ENCODE measurements around the gene HSFX2. TPM values are rescaled to one million over a fixed set of nuclear protein-coding genes. Genes with fewer than 3 reads are reported as not detected.
"Not testable (repeated sequence)": the region's sequence is repeated elsewhere in the genome, so short reads cannot be mapped to it uniquely, and the experiment has no call there.

HSFX2 gene
- polyA plus RNA-seq (ENCODE audit: insufficient read length in 3 of 3): 1 to 10 TPM in 1 of 3 donors, under 1 TPM in 2; 0.54 to 1.0 (median 0.71) TPM

GRCh38 chrX:149595214-149595613 is at the start of gene HSFX2:
Gene HSFX2, minus strand, starts transcription at chrX:149595314. Its CDS starts 614 bp downstream, at chrX:149594700.
- DNase-seq (ENCODE audit: low read depth in 3 of 3, low spot score in 2 of 3): not testable (repeated sequence)

- DNase-seq (ENCODE audit: low read depth in 3 of 3, low spot score in 2 of 3): no peak
Observed at GRCh38 chrX:149643496-149643895, 48.4 kb upstream of the HSFX2 start.

- DNase-seq (ENCODE audit: low read depth in 3 of 3, low spot score in 2 of 3): no peak
Observed at GRCh38 chrX:149641835-149642234, 46.7 kb upstream of the HSFX2 start.

GRCh38 chrX:149641432-149641831 is 46.3 kb upstream of the HSFX2 start:
- DNase-seq (ENCODE audit: low read depth in 3 of 3, low spot score in 2 of 3): no peak

- DNase-seq (ENCODE audit: low read depth in 3 of 3, low spot score in 2 of 3): no peak
Observed at GRCh38 chrX:149639568-149639967, 44.5 kb upstream of the HSFX2 start.

DNA sequence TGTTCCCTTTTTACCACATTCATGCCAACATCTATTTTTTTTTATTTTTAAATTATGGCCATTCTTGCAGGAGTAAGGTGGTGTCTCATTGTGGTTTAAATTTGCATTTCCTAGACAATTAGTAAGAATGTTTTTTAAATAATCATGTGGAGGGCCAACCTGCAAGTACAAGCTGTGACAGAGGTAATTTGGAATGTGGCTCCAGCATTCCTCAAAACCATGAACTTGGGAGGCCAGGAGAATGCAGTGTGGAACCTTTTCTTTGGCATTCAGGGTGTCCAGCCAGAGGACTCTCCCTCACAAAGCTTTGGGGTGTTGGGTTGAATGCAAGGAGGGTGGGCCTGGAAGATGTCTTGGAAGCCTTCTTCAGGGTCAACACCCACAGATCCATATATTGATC is 43.7 kb upstream of the HSFX2 start:
- no peak for DNase-seq (ENCODE audit: low read depth in 3 of 3, low spot score in 2 of 3)

- DNase-seq (ENCODE audit: low read depth in 3 of 3, low spot score in 2 of 3): no peak
Observed at GRCh38 chrX:149633511-149633910, 38.4 kb upstream of the HSFX2 start.

GRCh38 chrX:149631234-149632165 is 36.4 kb upstream of the HSFX2 start, which contains the start of gene TMEM185A:
Gene TMEM185A, minus strand, starts transcription at chrX:149631792. Its CDS starts 212 bp downstream, at chrX:149631580.
- DNase-seq (ENCODE audit: low read depth in 3 of 3, low spot score in 2 of 3): no peak

DNA sequence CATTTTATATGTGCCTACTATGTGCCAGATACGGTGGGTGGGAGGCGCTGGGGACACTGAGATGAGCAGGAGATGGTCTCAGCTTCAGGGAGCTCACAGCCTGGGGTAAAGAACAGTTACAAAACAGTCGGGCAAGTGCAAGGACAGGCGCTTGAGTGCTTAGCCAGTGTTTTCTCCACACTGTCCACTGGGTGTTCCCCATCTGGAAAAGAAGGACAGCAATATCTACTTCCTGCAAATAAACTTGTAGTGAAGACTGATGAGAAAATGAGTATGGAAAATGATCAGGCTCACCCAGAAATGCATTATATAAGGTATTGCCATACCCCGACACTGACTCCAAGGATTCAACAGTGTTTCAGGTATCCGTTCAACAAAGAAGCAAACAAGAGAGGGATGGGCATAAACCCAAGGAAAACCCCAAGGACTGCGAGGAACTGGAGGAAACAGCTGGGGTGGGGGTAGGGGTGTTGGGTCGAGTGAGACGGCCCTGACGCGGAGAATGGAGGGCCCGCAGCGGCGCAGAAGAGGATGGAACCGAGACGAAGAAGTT is 35.6 kb upstream of the HSFX2 start:
- DNase-seq (ENCODE audit: low read depth in 3 of 3, low spot score in 2 of 3): no peak

DNA sequence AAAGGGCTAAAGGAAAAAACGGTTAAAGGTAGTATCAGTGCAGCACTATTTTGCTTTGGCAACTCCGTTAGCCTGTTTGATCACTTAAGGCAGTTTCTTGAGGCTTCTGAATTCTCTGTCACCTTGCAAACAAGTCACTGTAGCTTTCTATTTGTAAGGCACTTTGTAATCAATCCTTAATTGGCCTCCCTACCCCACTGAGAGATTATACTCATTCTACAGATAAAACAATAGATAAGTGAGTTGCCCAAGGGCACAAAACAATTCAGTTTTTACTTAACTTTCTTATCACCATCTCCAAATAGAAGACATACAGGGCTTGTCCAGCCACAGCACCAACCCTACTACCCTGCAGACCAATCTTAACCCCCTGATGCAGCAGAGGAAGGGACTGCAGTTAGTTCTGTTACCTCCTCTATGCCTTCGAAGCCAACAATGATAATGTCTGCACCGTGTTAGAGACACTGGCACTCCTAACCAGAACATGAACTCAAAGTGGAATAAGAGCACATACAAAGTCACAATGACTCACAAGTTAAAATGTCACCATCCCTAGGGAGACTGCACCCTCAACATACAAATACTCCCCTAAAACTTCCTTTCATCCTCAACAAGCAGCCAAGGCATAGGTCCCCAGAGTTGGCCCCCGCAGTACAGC is 34.7 kb upstream of the HSFX2 start:
- DNase-seq (ENCODE audit: low read depth in 3 of 3, low spot score in 2 of 3): no peak

DNA sequence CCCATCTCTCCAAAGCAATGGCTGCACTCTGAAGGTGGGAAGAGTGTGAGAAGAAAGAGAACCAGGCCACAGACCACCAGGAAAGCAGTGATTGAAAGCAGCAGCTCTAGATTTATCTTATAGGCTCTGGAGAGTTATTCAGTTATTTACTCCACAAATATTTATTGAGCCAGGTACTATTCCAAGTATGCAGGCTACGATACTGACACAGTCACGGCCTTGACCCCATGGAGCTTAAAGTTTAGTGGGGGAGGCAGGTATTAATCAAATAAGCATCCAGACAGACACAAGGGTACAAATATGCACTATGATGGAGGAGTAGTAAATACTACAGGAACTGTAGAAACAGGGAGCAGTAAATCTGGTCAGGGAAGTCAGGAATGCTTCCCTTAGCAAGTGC is 33.7 kb upstream of the HSFX2 start:
- no peak for DNase-seq (ENCODE audit: low read depth in 3 of 3, low spot score in 2 of 3)

GRCh38 chrX:149628280-149628679 is 33.2 kb upstream of the HSFX2 start:
- no peak for DNase-seq (ENCODE audit: low read depth in 3 of 3, low spot score in 2 of 3)

DNA sequence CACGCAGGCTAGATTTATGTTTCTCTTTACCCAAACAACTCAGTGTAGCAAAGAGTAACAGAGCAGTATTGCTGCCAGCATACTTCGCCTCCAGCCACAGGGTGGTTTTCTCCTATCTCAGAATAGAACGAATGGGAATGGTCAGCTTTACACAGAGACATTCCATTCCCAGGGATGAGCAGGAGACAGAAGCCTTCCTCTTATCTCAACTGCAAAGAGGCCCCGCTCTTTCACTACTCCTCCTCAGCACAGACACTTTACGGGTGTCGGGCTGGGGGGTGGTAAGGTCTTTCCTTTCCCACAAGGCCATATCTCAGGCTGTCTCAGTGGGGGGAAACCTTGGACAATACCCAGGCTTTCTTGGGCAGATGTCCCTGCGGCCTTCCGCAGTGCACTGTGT is 31.7 kb upstream of the HSFX2 start:
- not testable (repeated sequence) for DNase-seq (ENCODE audit: low read depth in 3 of 3, low spot score in 2 of 3)

- not testable (repeated sequence) for DNase-seq (ENCODE audit: low read depth in 3 of 3, low spot score in 2 of 3)
Observed at GRCh38 chrX:149619662-149620061, 24.5 kb upstream of the HSFX2 start.

DNA sequence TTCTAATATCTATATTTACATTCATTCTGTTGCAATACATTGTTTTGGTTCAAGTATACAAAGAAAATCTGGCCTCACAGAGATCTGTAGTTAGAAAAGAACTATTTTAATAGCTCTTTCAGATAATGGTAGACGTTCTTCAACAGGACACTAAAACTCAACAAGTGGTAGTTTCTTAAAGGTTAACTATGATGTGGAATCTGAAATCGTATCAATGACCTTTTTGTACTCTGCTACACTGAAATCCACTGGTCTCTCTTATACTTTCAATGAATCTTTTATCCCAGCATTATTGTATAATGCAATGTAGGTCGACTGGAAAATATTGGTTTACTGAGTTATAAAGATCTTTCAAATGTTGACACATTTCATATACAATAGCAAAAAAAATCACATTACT is 23.8 kb upstream of the HSFX2 start:
- no peak for DNase-seq (ENCODE audit: low read depth in 3 of 3, low spot score in 2 of 3)

- no peak for DNase-seq (ENCODE audit: low read depth in 3 of 3, low spot score in 2 of 3)
Observed at GRCh38 chrX:149611623-149612175, 16.6 kb upstream of the HSFX2 start.

DNA sequence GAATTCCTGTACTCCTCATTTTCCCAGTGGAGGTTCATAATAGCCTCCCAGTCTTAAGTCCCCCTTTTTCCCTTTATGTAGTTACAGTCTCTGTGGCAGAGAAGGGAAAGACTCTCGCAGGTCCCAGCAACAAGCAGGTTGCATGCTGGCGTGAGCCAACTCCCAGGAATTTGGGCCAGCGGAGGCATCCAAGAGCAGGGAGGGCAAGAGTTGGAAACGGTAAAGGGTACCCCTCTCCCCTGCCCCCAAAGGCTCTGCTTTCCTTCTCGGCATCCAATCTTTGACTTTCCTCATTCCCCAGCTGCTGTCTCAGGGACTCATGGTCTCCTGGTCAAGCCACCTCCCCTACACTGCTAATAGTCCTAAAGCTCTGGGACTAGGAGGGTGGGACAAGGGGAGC is 15.4 kb upstream of the HSFX2 start:
- DNase-seq (ENCODE audit: low read depth in 3 of 3, low spot score in 2 of 3): no peak

DNA sequence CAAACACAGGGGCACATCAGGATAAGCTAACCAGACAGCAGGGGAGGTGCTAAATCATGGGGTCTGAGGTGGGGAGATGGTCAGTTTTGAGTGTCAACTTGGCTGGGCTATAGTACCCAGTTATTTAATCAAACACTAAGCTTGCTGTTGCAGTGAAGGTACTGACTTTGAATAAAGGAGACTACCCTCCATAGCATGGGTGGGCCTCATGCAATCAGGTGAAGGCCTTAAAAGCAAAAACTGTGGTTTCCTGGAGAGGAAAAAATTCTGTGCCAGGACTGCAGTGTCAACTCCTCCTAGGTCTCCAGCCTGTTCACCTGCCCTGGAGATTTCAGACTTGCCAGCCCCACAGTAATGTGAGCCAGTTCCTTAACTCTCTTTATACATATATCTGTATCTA is 12.6 kb upstream of the HSFX2 start:
- no peak for DNase-seq (ENCODE audit: low read depth in 3 of 3, low spot score in 2 of 3)

DNA sequence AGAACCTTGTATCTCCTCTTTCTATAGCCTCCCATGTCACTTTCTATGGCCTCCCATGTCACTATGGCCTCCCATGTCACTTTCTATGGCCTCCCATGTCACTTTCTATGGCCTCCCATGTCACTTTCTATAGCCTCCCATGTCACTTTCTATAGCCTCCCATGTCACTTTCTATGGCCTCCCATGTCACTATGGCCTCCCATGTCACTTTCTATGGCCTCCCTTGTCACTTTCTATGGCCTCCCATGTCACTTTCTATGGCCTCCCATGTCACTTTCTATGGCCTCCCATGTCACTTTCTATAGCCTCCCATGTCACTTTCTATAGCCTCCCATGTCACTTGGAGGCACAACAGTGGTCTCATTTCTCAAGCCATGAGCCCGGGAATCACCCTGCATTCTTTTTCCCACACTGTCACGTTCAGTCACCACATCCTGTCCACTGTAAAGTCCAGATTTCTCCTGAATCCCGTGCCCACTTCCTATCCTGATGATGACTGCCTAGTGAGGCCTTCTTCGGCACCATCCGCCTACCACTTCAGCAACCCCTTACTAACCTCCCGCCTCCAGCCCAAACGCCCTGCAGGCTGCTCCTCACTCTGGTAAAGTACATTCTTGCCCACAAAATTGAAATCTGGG is 10.3 kb upstream of the HSFX2 start:
- DNase-seq (ENCODE audit: low read depth in 3 of 3, low spot score in 2 of 3): not testable (repeated sequence)

DNA sequence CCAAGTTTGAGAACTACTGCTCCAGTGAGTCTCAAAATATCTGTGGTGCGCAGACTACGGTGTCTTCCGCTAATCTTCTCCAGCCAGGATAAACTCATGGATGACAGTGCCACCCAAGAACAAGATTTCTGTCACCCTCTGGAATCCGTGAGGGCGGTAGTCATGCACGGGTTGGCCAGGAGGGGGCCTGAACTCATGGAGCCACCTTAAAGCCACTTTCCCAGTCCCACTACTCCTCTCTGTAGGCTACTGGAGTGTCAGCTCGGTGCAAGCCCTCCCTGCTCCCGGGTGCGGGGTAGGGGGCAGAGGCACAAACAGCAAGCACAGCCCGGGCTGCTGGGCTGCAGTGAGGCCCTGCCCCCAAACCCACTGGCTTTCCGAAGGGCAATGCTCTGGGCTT is 3.5 kb upstream of the HSFX2 start:
- not testable (repeated sequence) for DNase-seq (ENCODE audit: low read depth in 3 of 3, low spot score in 2 of 3)

- not testable (repeated sequence) for DNase-seq (ENCODE audit: low read depth in 3 of 3, low spot score in 2 of 3)
Observed at GRCh38 chrX:149595943-149596342, 829 bp upstream of the HSFX2 start.
